Neutrophil (primary cell): ENCODE results near the gene FGFR4.
"Not testable (repeated sequence)": the region's sequence is repeated elsewhere in the genome, so short reads cannot be mapped to it uniquely, and the experiment has no call there.

Source experiments
- H3K27ac ChIP-seq: fragments of 200-600 bp; sonication (generic); 2 replicates; pipeline ENCODE4 v1.5.1; 2016; ENCODE audit warnings: mild to moderate bottlenecking, moderate library complexity
- H3K27me3 ChIP-seq: fragments of 200-600 bp; sonication (generic); 2 replicates; pipeline ENCODE4 v1.6.0; 2016; ENCODE audit warnings: mild to moderate bottlenecking
- H3K36me3 ChIP-seq: fragments of 200-600 bp; sonication (generic); 2 replicates; pipeline ENCODE4 v1.5.1; 2017
- H3K4me1 ChIP-seq, 2 experiments: fragments of 200-600 bp in 1 of 2; sonication (generic) in 1 of 2; 1 replicate in 1 of 2; 2 replicates in 1 of 2; pipeline versions ENCODE4 v1.5.1 to v1.6.1; 2013 to 2016; ENCODE audit warnings: low read depth in 1 of 2, low read length in 1 of 2, mild to moderate bottlenecking in 1 of 2, moderate library complexity in 1 of 2; ENCODE audit not compliant: control insufficient read depth in 1 of 2, insufficient read depth in 1 of 2
- H3K4me3 ChIP-seq, 2 experiments: fragments of 200-600 bp in 1 of 2; sonication (generic) in 1 of 2; 1 replicate in 1 of 2; 2 replicates in 1 of 2; pipeline ENCODE4 v1.5.1; 2013 to 2016; ENCODE audit warnings: low read depth in 1 of 2, low read length in 1 of 2, mild to moderate bottlenecking in 1 of 2, moderate library complexity in 1 of 2
- H3K9me3 ChIP-seq: fragments of 200-600 bp; sonication (generic); 2 replicates; pipeline ENCODE4 v1.5.1; 2016
- CTCF ChIP-seq: fragments of 200-600 bp; sonication (generic); IDR thresholded peaks from 2 replicates; pipeline ENCODE4 v1.5.1; 2016; ENCODE audit warnings: antibody characterized with exemption

FGFR4 gene

GRCh38 chr5:177043958-177044357, 42.8 kb upstream of the FGFR4 start:
- peaks cover 64% of the 10 kb centered on the region for H3K36me3 ChIP-seq
- H3K27ac ChIP-seq: no peak overlapping the region
- H3K4me1 ChIP-seq: no peaks in the 10 kb centered on the region
- H3K4me3 ChIP-seq: no peak overlapping the region
- H3K27me3 ChIP-seq: no peaks in the 10 kb centered on the region
- no peaks in the 10 kb centered on the region for H3K9me3 ChIP-seq
- TF ChIP-seq CTCF: no peak

- H3K36me3 ChIP-seq: peaks cover 71% of the 10 kb centered on the region
- no peak overlapping the region for H3K4me3 ChIP-seq
- H3K27ac ChIP-seq: no peak overlapping the region
- no peaks in the 10 kb centered on the region for H3K4me1 ChIP-seq
- no peak for TF ChIP-seq CTCF
- H3K27me3 ChIP-seq: no peaks in the 10 kb centered on the region
- H3K9me3 ChIP-seq: no peaks in the 10 kb centered on the region
Observed at GRCh38 chr5:177044641-177045040, 42.1 kb upstream of the FGFR4 start.

- H3K27me3 ChIP-seq: no peaks in the 10 kb centered on the region
- peaks cover 80% of the 10 kb centered on the region for H3K36me3 ChIP-seq
- no peak for TF ChIP-seq CTCF
Observed at GRCh38 chr5:177045631-177046030, 41.1 kb upstream of the FGFR4 start.

GRCh38 chr5:177048531-177048930, 38.2 kb upstream of the FGFR4 start:
- H3K9me3 ChIP-seq, H3K4me3 ChIP-seq, H3K27ac ChIP-seq, H3K4me1 ChIP-seq, H3K27me3 ChIP-seq: not testable (repeated sequence)
- H3K36me3 ChIP-seq: peaks cover 79% of the 10 kb centered on the region

More at GRCh38 chr5:177045631-177046030, 41.1 kb upstream of the FGFR4 start:
- H3K27ac ChIP-seq: no peak overlapping the region
- no peak overlapping the region for H3K4me3 ChIP-seq
- H3K4me1 ChIP-seq: no peaks in the 10 kb centered on the region
- no peaks in the 10 kb centered on the region for H3K9me3 ChIP-seq

GRCh38 chr5:177049285-177049684, 37.4 kb upstream of the FGFR4 start:
- Histone ChIP-seq H3K36me3 (peaks cover 78% of the 10 kb centered on the region), H3K4me1 (no peaks in the 10 kb centered on the region), H3K27me3 (no peaks in the 10 kb centered on the region), H3K4me3 (no peak overlapping the region), H3K9me3 (no peaks in the 10 kb centered on the region), H3K27ac (no peak overlapping the region)
- no peak for TF ChIP-seq CTCF

- no peak for TF ChIP-seq CTCF
- H3K36me3 ChIP-seq: peaks cover 58% of the 10 kb centered on the region
- no peaks in the 10 kb centered on the region for H3K9me3 ChIP-seq
- peaks cover 0 to 5% of the 10 kb centered on the region in 2 experiments for H3K4me1 ChIP-seq
- H3K4me3 ChIP-seq: no peak overlapping the region
- no peaks in the 10 kb centered on the region for H3K27me3 ChIP-seq
- H3K27ac ChIP-seq: no peak overlapping the region
Observed at GRCh38 chr5:177064500-177065277, 22.0 kb upstream of the FGFR4 start.
